ENCODE data around the gene LIPA. TPM values are rescaled to one million over a fixed set of nuclear protein-coding genes. Genes with fewer than 3 reads are reported as not detected.
A peak's percentile ranks its signal among the peaks of the same experiment; 100 is the strongest.

LIPA gene
- total RNA-seq, 1 donor from 2014 or later = 70.2 TPM

GRCh38 chr10:89217057-89217990, 34.3 kb downstream of the LIPA start:
- H3K27me3 ChIP-seq (ENCODE audit: insufficient read depth, low read length) = no peaks in the 10 kb centered on the region
- peak overlapping the region; percentile 2 for H3K4me2 ChIP-seq (ENCODE audit: low read length)
- no peaks in the 10 kb centered on the region for H4K20me1 ChIP-seq (ENCODE audit: insufficient read depth, low read length)
- H3K4me3 Mint-ChIP-seq (ENCODE audit: unreplicated experiment) = no peak overlapping the region
- H3K9me3 Mint-ChIP-seq (ENCODE audit: unreplicated experiment) = no peaks in the 10 kb centered on the region
- no peak overlapping the region for H3K27ac Mint-ChIP-seq (ENCODE audit: unreplicated experiment)
- H3K9ac ChIP-seq (ENCODE audit: low read length) = no peak overlapping the region
- peak; percentile 36 for DNase-seq (ENCODE audit: low read depth)
- H2AFZ ChIP-seq (ENCODE audit: low read depth, low read length) = no peak overlapping the region
- peaks cover 2% of the 10 kb centered on the region for H3K27me3 Mint-ChIP-seq (ENCODE audit: low read depth, unreplicated experiment)
- TF ChIP-seq CTCF (IDR thresholded peaks at IDR 0.05; ENCODE audit: insufficient read depth, low read depth, low read length) = peak; percentile 80
- no peak for TF ChIP-seq EZH2 (IDR thresholded peaks at IDR 0.05; ENCODE audit: insufficient read depth, low read length)
- no peak overlapping the region for H3K27ac ChIP-seq (ENCODE audit: low read depth, low read length)
- H3K4me1 Mint-ChIP-seq (ENCODE audit: low read depth, unreplicated experiment) = peaks cover 9% of the 10 kb centered on the region
- no peaks in the 10 kb centered on the region for H3K79me2 ChIP-seq (ENCODE audit: insufficient read depth, low read length)
- H3K9me3 ChIP-seq (ENCODE audit: insufficient read depth, low read depth, low read length) = no peaks in the 10 kb centered on the region
- no peaks in the 10 kb centered on the region for H3K36me3 ChIP-seq (ENCODE audit: insufficient read depth, low read length)
- H3K4me1 ChIP-seq (ENCODE audit: insufficient read depth, low read length) = no peaks in the 10 kb centered on the region
- peaks cover 2% of the 10 kb centered on the region for H3K36me3 Mint-ChIP-seq (ENCODE audit: low read depth, unreplicated experiment)
- FAIRE-seq = no peak
- no peak overlapping the region for H3K4me3 ChIP-seq (ENCODE audit: insufficient read depth, low read depth, low read length)

- Histone ChIP-seq H3K79me2 (ENCODE audit: insufficient read depth, low read length) (no peaks in the 10 kb centered on the region), H3K4me2 (ENCODE audit: low read length) (no peak overlapping the region), H4K20me1 (ENCODE audit: insufficient read depth, low read length) (no peaks in the 10 kb centered on the region), H3K4me3 (ENCODE audit: insufficient read depth, low read depth, low read length) (no peak overlapping the region), H2AFZ (ENCODE audit: low read depth, low read length) (no peak overlapping the region), H3K4me1 (ENCODE audit: insufficient read depth, low read length) (no peaks in the 10 kb centered on the region), H3K9me3 (ENCODE audit: insufficient read depth, low read depth, low read length) (no peaks in the 10 kb centered on the region), H3K27me3 (ENCODE audit: insufficient read depth, low read length) (no peaks in the 10 kb centered on the region), H3K9ac (ENCODE audit: low read length) (no peak overlapping the region), H3K27ac (ENCODE audit: low read depth, low read length) (no peak overlapping the region), H3K36me3 (ENCODE audit: insufficient read depth, low read length) (no peaks in the 10 kb centered on the region)
- Mint-ChIP-seq H3K36me3 (ENCODE audit: low read depth, unreplicated experiment) (peaks cover 2% of the 10 kb centered on the region), H3K27ac (ENCODE audit: unreplicated experiment) (no peak overlapping the region), H3K9me3 (ENCODE audit: unreplicated experiment) (no peaks in the 10 kb centered on the region), H3K4me1 (ENCODE audit: low read depth, unreplicated experiment) (peaks cover 11% of the 10 kb centered on the region), H3K4me3 (ENCODE audit: unreplicated experiment) (no peak overlapping the region), H3K27me3 (ENCODE audit: low read depth, unreplicated experiment) (peaks cover 12% of the 10 kb centered on the region)
- DNase-seq (ENCODE audit: low read depth) (no peak), FAIRE-seq (no peak)
- no peak for TF ChIP-seq EZH2 (IDR thresholded peaks at IDR 0.05; ENCODE audit: insufficient read depth, low read length)
- TF ChIP-seq CTCF (IDR thresholded peaks at IDR 0.05; ENCODE audit: insufficient read depth, low read depth, low read length) = no peak
These were observed 35.5 kb downstream of the LIPA start for GRCh38 chr10:89216056-89216455.

- Histone ChIP-seq H3K9ac (ENCODE audit: low read length) (no peak overlapping the region), H3K36me3 (ENCODE audit: insufficient read depth, low read length) (no peaks in the 10 kb centered on the region), H3K27me3 (ENCODE audit: insufficient read depth, low read length) (no peaks in the 10 kb centered on the region), H2AFZ (ENCODE audit: low read depth, low read length) (no peak overlapping the region), H3K4me3 (ENCODE audit: insufficient read depth, low read depth, low read length) (no peak overlapping the region), H3K79me2 (ENCODE audit: insufficient read depth, low read length) (no peaks in the 10 kb centered on the region), H4K20me1 (ENCODE audit: insufficient read depth, low read length) (no peaks in the 10 kb centered on the region), H3K27ac (ENCODE audit: low read depth, low read length) (no peak overlapping the region), H3K9me3 (ENCODE audit: insufficient read depth, low read depth, low read length) (no peaks in the 10 kb centered on the region), H3K4me2 (ENCODE audit: low read length) (no peak overlapping the region), H3K4me1 (ENCODE audit: insufficient read depth, low read length) (no peaks in the 10 kb centered on the region)
- DNase-seq (ENCODE audit: low read depth) (no peak), FAIRE-seq (no peak)
- Mint-ChIP-seq H3K27me3 (ENCODE audit: low read depth, unreplicated experiment) (peaks cover 17% of the 10 kb centered on the region), H3K36me3 (ENCODE audit: low read depth, unreplicated experiment) (no peaks in the 10 kb centered on the region), H3K27ac (ENCODE audit: unreplicated experiment) (no peak overlapping the region), H3K4me3 (ENCODE audit: unreplicated experiment) (no peak overlapping the region), H3K9me3 (ENCODE audit: unreplicated experiment) (no peaks in the 10 kb centered on the region), H3K4me1 (ENCODE audit: low read depth, unreplicated experiment) (peaks cover 11% of the 10 kb centered on the region)
- no peak for TF ChIP-seq EZH2 (IDR thresholded peaks at IDR 0.05; ENCODE audit: insufficient read depth, low read length)
- no peak for TF ChIP-seq CTCF (IDR thresholded peaks at IDR 0.05; ENCODE audit: insufficient read depth, low read depth, low read length)
These were observed 36.1 kb downstream of the LIPA start for GRCh38 chr10:89215511-89215910.

Data from astrocyte (in vitro differentiated cells and primary cell).